GM18505 (cell line): ENCODE results near the gene MAML3.

Experiments used
- ATAC-seq: cut with Tn5 transposase; IDR thresholded peaks from one replicate; pipeline ENCODE4 v1.9.1; 2021; ENCODE audit not compliant: unreplicated experiment
- POLR2A ChIP-seq: IDR thresholded peaks from 4 replicates; pipeline ENCODE4 v1.6.1; 2011; ENCODE audit warnings: borderline replicate concordance; ENCODE audit not compliant: insufficient read depth, insufficient read length; ENCODE audit errors: extremely low read depth

Gene MAML3

GRCh38 chr4:140123666-140124377 lies 30.2 kb downstream of the MAML3 start:
- TF ChIP-seq POLR2A, result no peak
- no peak for ATAC-seq

GRCh38 chr4:140122891-140123290 lies 31.1 kb downstream of the MAML3 start:
- no peak for TF ChIP-seq POLR2A
- no peak for ATAC-seq

GRCh38 chr4:140121646-140122045 lies 32.3 kb downstream of the MAML3 start:
- no peak for ATAC-seq
- no peak for TF ChIP-seq POLR2A

- TF ChIP-seq POLR2A, result no peak
- ATAC-seq, result no peak
Observed at GRCh38 chr4:140118931-140119640, 34.9 kb downstream of the MAML3 start.

- TF ChIP-seq POLR2A, result no peak
- no peak for ATAC-seq
Observed at GRCh38 chr4:140117947-140118346, 36.0 kb downstream of the MAML3 start.

GRCh38 chr4:140116442-140117104 lies 37.4 kb downstream of the MAML3 start:
- ATAC-seq, result no peak
- TF ChIP-seq POLR2A, result no peak

- TF ChIP-seq POLR2A, result no peak
- ATAC-seq, result no peak
Observed at GRCh38 chr4:140115140-140115539, 38.8 kb downstream of the MAML3 start.

- no peak for ATAC-seq
- TF ChIP-seq POLR2A, result no peak
Observed at GRCh38 chr4:140113653-140114052, 40.3 kb downstream of the MAML3 start.

- no peak for ATAC-seq
- TF ChIP-seq POLR2A, result no peak
Observed at GRCh38 chr4:140112576-140112975, 41.4 kb downstream of the MAML3 start.

GRCh38 chr4:140111256-140111655 lies 42.7 kb downstream of the MAML3 start:
- no peak for ATAC-seq
- TF ChIP-seq POLR2A, result no peak

GRCh38 chr4:140110542-140111215 lies 43.3 kb downstream of the MAML3 start:
- no peak for ATAC-seq
- TF ChIP-seq POLR2A, result no peak

- no peak for ATAC-seq
- TF ChIP-seq POLR2A, result no peak
Observed at GRCh38 chr4:140109737-140110136, 44.2 kb downstream of the MAML3 start.

- ATAC-seq, result no peak
- TF ChIP-seq POLR2A, result no peak
Observed at GRCh38 chr4:140109292-140109691, 44.7 kb downstream of the MAML3 start.
